GM12865 (cell line): ENCODE data around the gene GATA6.

Experiments used
- DNase-seq: peaks from one replicate; pipeline ENCODE4 v3.0.0; 2010; ENCODE audit warnings: low read depth
- H3K4me3 ChIP-seq: 2 replicates; pipeline ENCODE4 v1.5.1; 2011; ENCODE audit warnings: mild to moderate bottlenecking, low read depth, low read length, control low read depth
- TF ChIP-seq, protein P1 (sequence below): IDR thresholded peaks from 2 replicates; pipeline ENCODE4 v1.5.1; 2011; ENCODE audit warnings: low read length, control low read depth, low read depth, inconsistent platforms; ENCODE audit not compliant: insufficient read depth; ENCODE audit errors: missing control alignments

The GATA6 gene

DNA sequence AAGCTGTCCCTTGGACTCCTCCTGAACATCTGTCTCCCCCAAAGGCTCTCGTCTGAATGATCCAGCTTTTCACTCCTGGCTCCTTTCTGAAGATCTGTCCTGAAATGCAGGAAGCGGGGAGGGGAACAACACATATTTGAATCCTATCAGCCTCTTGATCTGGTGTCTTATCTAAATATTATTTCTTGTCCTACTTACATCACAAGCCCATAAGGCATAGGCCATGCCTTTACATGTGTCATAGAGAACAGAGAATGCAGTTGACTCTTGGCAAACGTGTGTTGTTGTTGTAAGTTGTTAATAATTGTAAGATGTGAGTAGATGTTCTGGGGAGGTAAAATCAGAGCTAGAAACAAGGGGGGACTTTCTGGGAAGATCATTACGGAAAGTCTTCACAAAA lies 57.4 kb downstream of the GATA6 start:
- H3K4me3 ChIP-seq: no peak overlapping the region
- TF ChIP-seq, protein P1, sequence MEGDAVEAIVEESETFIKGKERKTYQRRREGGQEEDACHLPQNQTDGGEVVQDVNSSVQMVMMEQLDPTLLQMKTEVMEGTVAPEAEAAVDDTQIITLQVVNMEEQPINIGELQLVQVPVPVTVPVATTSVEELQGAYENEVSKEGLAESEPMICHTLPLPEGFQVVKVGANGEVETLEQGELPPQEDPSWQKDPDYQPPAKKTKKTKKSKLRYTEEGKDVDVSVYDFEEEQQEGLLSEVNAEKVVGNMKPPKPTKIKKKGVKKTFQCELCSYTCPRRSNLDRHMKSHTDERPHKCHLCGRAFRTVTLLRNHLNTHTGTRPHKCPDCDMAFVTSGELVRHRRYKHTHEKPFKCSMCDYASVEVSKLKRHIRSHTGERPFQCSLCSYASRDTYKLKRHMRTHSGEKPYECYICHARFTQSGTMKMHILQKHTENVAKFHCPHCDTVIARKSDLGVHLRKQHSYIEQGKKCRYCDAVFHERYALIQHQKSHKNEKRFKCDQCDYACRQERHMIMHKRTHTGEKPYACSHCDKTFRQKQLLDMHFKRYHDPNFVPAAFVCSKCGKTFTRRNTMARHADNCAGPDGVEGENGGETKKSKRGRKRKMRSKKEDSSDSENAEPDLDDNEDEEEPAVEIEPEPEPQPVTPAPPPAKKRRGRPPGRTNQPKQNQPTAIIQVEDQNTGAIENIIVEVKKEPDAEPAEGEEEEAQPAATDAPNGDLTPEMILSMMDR: no peak
- no peak for DNase-seq

DNA sequence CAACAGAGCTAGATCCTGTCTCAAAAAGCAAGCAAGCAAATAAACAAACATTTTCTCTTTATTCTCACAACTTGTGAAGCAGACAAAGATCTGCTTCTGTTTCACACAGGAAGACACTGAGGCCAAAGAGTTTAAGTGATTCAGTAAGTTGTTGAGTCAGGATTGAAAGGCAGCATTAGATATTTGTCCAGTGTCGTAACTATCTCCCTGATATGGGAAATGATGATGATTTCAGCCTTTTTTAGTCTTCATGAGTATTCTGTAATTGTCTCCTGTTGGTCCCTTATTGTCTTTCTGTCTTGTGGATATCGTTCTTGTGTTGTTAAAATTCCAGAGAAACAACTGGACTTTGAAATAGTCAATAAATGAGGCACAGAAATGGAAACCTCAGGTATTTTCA lies 59.6 kb downstream of the GATA6 start:
- DNase-seq: no peak
- H3K4me3 ChIP-seq: no peak overlapping the region
- TF ChIP-seq, protein P1: no peak

DNA sequence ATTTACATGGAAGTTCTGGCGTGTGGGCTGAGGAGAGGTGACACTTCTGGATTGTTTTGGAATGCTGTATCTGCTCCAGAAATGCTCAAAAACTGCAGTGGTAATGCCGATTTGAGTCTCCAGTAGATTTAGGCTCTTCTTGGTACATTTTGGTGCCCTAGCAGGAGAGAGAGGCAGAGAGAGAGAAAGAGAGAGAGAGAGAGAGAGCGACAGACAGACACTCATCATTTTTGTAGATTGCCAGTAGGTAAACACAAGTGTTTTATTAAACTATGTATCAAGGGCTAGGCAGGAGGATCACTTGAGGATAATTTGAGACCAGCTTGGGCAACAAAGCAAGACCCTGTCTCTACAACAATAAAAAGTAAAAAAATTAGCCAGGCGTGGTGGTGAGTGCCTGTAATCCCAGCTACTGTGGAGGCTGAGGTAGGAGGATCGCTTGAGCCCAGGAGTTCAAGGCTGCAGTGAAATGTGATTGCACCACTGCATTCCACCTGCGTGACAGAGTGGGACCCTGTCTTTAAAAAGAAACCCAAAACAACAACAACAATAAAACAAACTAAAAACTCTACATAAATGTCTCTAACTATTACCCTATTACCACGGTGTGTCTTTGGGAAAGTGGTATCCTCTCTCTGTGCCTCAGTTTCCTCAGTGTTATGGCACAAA lies 60.2 kb downstream of the GATA6 start:
- DNase-seq: no peak
- TF ChIP-seq, protein P1: no peak
- H3K4me3 ChIP-seq: no peak overlapping the region

DNA sequence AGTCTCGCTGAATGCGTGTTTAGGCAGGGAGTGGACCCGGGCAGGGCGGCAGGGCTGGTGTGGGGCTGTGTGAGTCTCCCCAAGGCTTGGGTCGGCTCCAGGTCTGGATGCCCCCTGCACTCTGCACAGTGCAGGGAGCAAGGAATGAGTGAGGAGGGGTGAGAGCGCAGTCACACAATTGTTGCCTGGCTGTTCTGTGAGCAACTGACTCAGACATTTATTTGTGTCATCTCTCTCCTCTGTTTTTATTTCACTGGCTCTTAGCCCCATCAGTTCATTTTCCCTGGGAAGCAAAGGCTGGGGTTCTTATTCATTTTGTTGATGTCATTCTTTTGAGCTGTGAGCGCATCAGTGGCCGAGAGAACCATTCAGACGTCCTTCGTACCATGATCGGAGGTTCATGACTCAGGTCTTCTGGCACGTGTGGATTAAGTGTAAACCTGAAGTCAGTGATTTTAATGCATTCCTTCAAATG lies 61.1 kb downstream of the GATA6 start:
- no peak for DNase-seq
- no peak overlapping the region for H3K4me3 ChIP-seq
- TF ChIP-seq, protein P1: no peak

DNA sequence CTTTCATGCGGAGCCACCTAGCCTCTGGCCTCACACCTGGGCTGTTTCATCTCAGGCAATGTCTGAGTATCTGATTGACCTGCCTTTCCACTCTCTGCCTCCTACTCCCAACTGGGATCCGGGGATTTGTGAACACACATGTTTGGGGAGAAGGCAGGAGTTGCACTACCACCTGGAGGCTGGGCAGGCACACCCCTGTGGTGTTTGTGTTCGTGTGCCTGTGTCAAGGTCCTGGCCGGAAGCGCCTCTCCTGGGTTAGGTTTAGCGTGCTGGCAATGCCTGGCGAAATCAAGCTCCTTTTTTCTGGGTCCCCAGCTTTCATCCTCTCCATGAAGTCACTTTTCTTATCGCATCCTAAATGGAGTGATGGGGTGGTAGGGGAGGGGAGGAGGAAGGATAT lies 63.9 kb downstream of the GATA6 start:
- DNase-seq: no peak
- no peak overlapping the region for H3K4me3 ChIP-seq
- TF ChIP-seq, protein P1: no peak

DNA sequence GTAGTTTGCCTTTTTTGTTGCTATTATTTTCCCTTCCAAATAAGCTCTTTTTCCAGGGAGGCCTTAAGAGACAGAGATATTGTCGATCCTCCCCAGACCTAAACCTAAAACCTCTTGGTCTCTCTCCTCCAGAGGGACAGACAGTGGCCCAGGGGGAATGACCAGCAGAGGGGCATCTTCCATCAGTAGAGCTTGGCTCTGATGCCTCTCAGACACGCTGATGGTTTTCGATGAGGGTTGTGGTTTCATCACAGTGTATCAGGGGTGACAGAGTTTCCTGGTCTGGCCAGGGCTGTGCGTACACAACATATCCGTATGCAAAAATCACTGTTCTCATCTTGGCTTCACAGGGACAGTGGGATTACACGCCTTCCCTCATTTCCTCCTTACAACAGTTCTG lies 68.6 kb downstream of the GATA6 start:
- TF ChIP-seq, protein P1: no peak

DNA sequence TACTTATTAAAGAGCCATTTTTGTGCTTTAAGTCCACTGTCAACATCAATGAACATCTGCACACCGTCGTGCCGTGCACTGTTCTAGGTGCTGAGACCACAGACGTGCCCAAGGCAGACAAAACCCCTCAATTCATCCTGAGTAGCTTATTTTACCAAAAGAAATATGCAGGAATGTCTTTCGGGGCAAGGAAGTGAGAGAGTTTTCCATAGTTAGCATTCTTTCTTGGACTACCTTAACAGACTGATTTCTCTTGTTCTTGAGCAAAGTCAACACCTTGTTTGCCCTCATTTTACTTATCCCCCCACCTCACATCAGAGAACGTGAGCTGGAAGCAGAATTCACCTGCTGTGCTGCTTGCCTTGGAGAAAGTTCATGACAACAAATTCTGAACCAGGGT lies 69.3 kb downstream of the GATA6 start:
- no peak overlapping the region for H3K4me3 ChIP-seq
- DNase-seq: no peak
- TF ChIP-seq, protein P1: no peak

More for the DNA sequence above, 68.6 kb downstream of the GATA6 start:
- no peak overlapping the region for H3K4me3 ChIP-seq
- no peak for DNase-seq
